ENCODE results near the gene MYL6. TPM values are rescaled to one million over a fixed set of nuclear protein-coding genes. Genes with fewer than 3 reads are reported as not detected.

The MYL6 gene
- total RNA-seq, 6 experiments from 2014 or later, result 409 to 644 (median 490) TPM

- Histone ChIP-seq H3K4me3 (no peak overlapping the region), H3K36me3 (peaks cover 0 to 88% (median 47%) of the 10 kb centered on the region in 4 donors), H3K27ac (no peak overlapping the region), H3K9me3 (no peaks in the 10 kb centered on the region), H3K4me1 (peaks cover 0 to 4% (median 0%) of the 10 kb centered on the region in 4 donors), H3K27me3 (no peaks in the 10 kb centered on the region)
- intact Hi-C loops (cut with DNase I), result loop anchor here in 1 of 2 donors (5.0 kb wide), 1 partner anchor 52 kb away; the partner anchor contains the start of gene SMARCC2
- no peak for DNase-seq
- no peak for ATAC-seq
- WGBS (ENCODE audit: insufficient coverage, low coverage, low lambda C conversion rate, missing lambda C conversion rate), result 93% methylated on average over 6 of the region's 6 CpGs
- TF ChIP-seq CTCF (IDR thresholded peaks at IDR 0.05) (no peak), POLR2A (IDR thresholded peaks at IDR 0.05) (no peak)
Measured at GRCh38 chr12:56134897-56135296, 23.3 kb upstream of the MYL6 start.

GRCh38 chr12:56137853-56138571 lies 20.1 kb upstream of the MYL6 start:
- Histone ChIP-seq H3K27ac (no peak overlapping the region), H3K9me3 (no peaks in the 10 kb centered on the region), H3K4me3 (no peak overlapping the region), H3K27me3 (no peaks in the 10 kb centered on the region), H3K4me1 (no peaks in the 10 kb centered on the region), H3K36me3 (peaks cover 4 to 91% (median 41%) of the 10 kb centered on the region in 4 donors)
- 95% methylated on average over 10 of the region's 14 CpGs for WGBS (ENCODE audit: insufficient coverage, low coverage, low lambda C conversion rate, missing lambda C conversion rate)
- TF ChIP-seq CTCF (IDR thresholded peaks at IDR 0.05) (no peak), POLR2A (IDR thresholded peaks at IDR 0.05) (no peak)
- no peak for DNase-seq
- ATAC-seq, result no peak
- intact Hi-C loops (cut with DNase I), result no loop called here

GRCh38 chr12:56141946-56142784 lies 16.0 kb upstream of the MYL6 start:
- Histone ChIP-seq H3K36me3 (peaks cover 4 to 80% (median 31%) of the 10 kb centered on the region in 4 donors), H3K27ac (no peak overlapping the region), H3K4me3 (no peak overlapping the region), H3K27me3 (no peaks in the 10 kb centered on the region), H3K4me1 (no peaks in the 10 kb centered on the region), H3K9me3 (no peaks in the 10 kb centered on the region)
- WGBS (ENCODE audit: insufficient coverage, low coverage, low lambda C conversion rate, missing lambda C conversion rate), result 67% methylated on average over 10 of the region's 19 CpGs
- DNase-seq (no peak), ATAC-seq (peak in 1 of 4 donors; percentile 24)
- TF ChIP-seq CTCF (IDR thresholded peaks at IDR 0.05), result no peak
- no peak for TF ChIP-seq POLR2A (IDR thresholded peaks at IDR 0.05)
- intact Hi-C loops (cut with DNase I), result no loop called here

GRCh38 chr12:56143217-56143616 lies 14.9 kb upstream of the MYL6 start:
- Histone ChIP-seq H3K36me3 (peaks cover 4 to 69% (median 21%) of the 10 kb centered on the region in 4 donors), H3K27me3 (no peaks in the 10 kb centered on the region), H3K9me3 (no peaks in the 10 kb centered on the region), H3K4me1 (no peaks in the 10 kb centered on the region), H3K27ac (no peak overlapping the region), H3K4me3 (no peak overlapping the region)
- no peak for DNase-seq
- WGBS (ENCODE audit: insufficient coverage, low coverage, low lambda C conversion rate, missing lambda C conversion rate), result 50% methylated on average over 4 of the region's 4 CpGs
- intact Hi-C loops (cut with DNase I), result no loop called here
- no peak for TF ChIP-seq POLR2A (IDR thresholded peaks at IDR 0.05)
- TF ChIP-seq CTCF (IDR thresholded peaks at IDR 0.05), result no peak
- ATAC-seq, result peak in 1 of 4 donors; percentile 47

All from right lobe of liver (tissue), 6 donors.